Mesothelial cell of epicardium (in vitro differentiated cells): ENCODE data around the gene STT3A. TPM values are rescaled to one million over a fixed set of nuclear protein-coding genes. Genes with fewer than 3 reads are reported as not detected.

ENCODE experiments used
- DNase-seq, 2 experiments: peaks; one replicate each; pipeline ENCODE4 v3.0.0; 2021; ENCODE audit warnings: low spot score in 2 of 2; ENCODE audit not compliant: unreplicated experiment in 2 of 2
- H3K27ac Mint-ChIP-seq: 2 replicates; pipeline ENCODE4 v1.8.0; 2021; ENCODE audit warnings: mixed read lengths
- H3K27me3 Mint-ChIP-seq: 2 replicates; pipeline ENCODE4 v1.8.0; 2021; ENCODE audit warnings: low read depth, mixed read lengths
- H3K36me3 Mint-ChIP-seq: 2 replicates; pipeline ENCODE4 v1.8.0; 2021; ENCODE audit warnings: mixed read lengths
- H3K4me1 Mint-ChIP-seq: 2 replicates; pipeline ENCODE4 v1.8.0; 2021; ENCODE audit warnings: mixed read lengths
- H3K4me3 Mint-ChIP-seq: 2 replicates; pipeline ENCODE4 v1.8.0; 2021; ENCODE audit warnings: mild to moderate bottlenecking, moderate library complexity, mixed read lengths
- H3K9me3 Mint-ChIP-seq: 2 replicates; pipeline ENCODE4 v1.8.0; 2021; ENCODE audit warnings: mixed read lengths
- CTCF ChIP-seq: fragments of 200-600 bp; sonication (generic); IDR thresholded peaks from one replicate; pipeline ENCODE4 v1.5.0; 2021; ENCODE audit warnings: antibody characterized with exemption; ENCODE audit not compliant: unreplicated experiment
- total RNA-seq: library from RNA; stranded (reverse); gene quantifications from 3 replicates; pipeline ENCODE4 v1.2.1, GENCODE V29; 2021

STT3A gene
- total RNA-seq, 1 donor from 2014 or later: 146 TPM

GRCh38 chr11:125579811-125580210, 12.8 kb upstream of the STT3A start:
- no peaks in the 10 kb centered on the region for H3K9me3 Mint-ChIP-seq
- no peak overlapping the region for H3K4me3 Mint-ChIP-seq
- no peak for DNase-seq
- H3K36me3 Mint-ChIP-seq: peaks cover 46% of the 10 kb centered on the region
- no peaks in the 10 kb centered on the region for H3K27me3 Mint-ChIP-seq
- TF ChIP-seq CTCF: no peak
- H3K27ac Mint-ChIP-seq: no peak overlapping the region
- H3K4me1 Mint-ChIP-seq: no peaks in the 10 kb centered on the region

GRCh38 chr11:125583496-125583895, 9.2 kb upstream of the STT3A start:
- no peak for TF ChIP-seq CTCF
- Mint-ChIP-seq H3K36me3 (peaks cover 28% of the 10 kb centered on the region), H3K4me1 (peaks cover 4% of the 10 kb centered on the region), H3K27ac (no peak overlapping the region), H3K4me3 (no peak overlapping the region), H3K9me3 (no peaks in the 10 kb centered on the region), H3K27me3 (no peaks in the 10 kb centered on the region)
- no peak for DNase-seq

- peaks cover 4% of the 10 kb centered on the region for H3K4me1 Mint-ChIP-seq
- no peaks in the 10 kb centered on the region for H3K27me3 Mint-ChIP-seq
Observed at GRCh38 chr11:125585487-125585886, 7.2 kb upstream of the STT3A start.

GRCh38 chr11:125586623-125587022, 6.0 kb upstream of the STT3A start:
- Mint-ChIP-seq H3K27ac (no peak overlapping the region), H3K36me3 (peaks cover 17% of the 10 kb centered on the region), H3K4me1 (peaks cover 8% of the 10 kb centered on the region), H3K27me3 (no peaks in the 10 kb centered on the region), H3K9me3 (no peaks in the 10 kb centered on the region), H3K4me3 (no peak overlapping the region)
- DNase-seq: no peak
- TF ChIP-seq CTCF: no peak

More at GRCh38 chr11:125585487-125585886, 7.2 kb upstream of the STT3A start:
- Mint-ChIP-seq H3K4me3 (no peak overlapping the region), H3K36me3 (peaks cover 20% of the 10 kb centered on the region), H3K9me3 (no peaks in the 10 kb centered on the region), H3K27ac (no peak overlapping the region)
- no peak for TF ChIP-seq CTCF
- DNase-seq: no peak

GRCh38 chr11:125587480-125587879, 5.2 kb upstream of the STT3A start:
- Mint-ChIP-seq H3K4me3 (no peak overlapping the region), H3K9me3 (no peaks in the 10 kb centered on the region), H3K27me3 (no peaks in the 10 kb centered on the region)

More at GRCh38 chr11:125587480-125587879, 5.2 kb upstream of the STT3A start:
- no peak for DNase-seq
- H3K36me3 Mint-ChIP-seq: peaks cover 16% of the 10 kb centered on the region
- no peak for TF ChIP-seq CTCF
- no peak overlapping the region for H3K27ac Mint-ChIP-seq
- peaks cover 10% of the 10 kb centered on the region for H3K4me1 Mint-ChIP-seq
